Sigmoid colon (tissue), 7 donors: ENCODE data around the gene PCDHA1. TPM values are rescaled to one million over a fixed set of nuclear protein-coding genes. Genes with fewer than 3 reads are reported as not detected.
A peak's percentile ranks its signal among the peaks of the same experiment; 100 is the strongest.
"Not testable (repeated sequence)": the region's sequence is repeated elsewhere in the genome, so short reads cannot be mapped to it uniquely, and the experiment has no call there.

Experiments
- DNase-seq: peaks from one replicate; pipeline ENCODE4 v3.0.0-alpha.2; 2019
- H3K27ac ChIP-seq, 4 donors: fragments of 200-600 bp; sonication (generic); one replicate each; pipeline ENCODE4 v1.5.1; 2016 to 2019; ENCODE audit warnings: mild to moderate bottlenecking in 1 of 4
- H3K27me3 ChIP-seq, 3 donors: fragments of 200-600 bp; sonication (generic); one replicate each; pipeline ENCODE4 v1.5.1; 2019; ENCODE audit warnings: mild to moderate bottlenecking in 1 of 3
- H3K36me3 ChIP-seq, 4 donors: fragments of 200-600 bp; sonication (generic); one replicate each; pipeline ENCODE4 v1.5.1; 2016 to 2019
- H3K4me1 ChIP-seq, 4 donors: fragments of 200-600 bp; sonication (generic); one replicate each; pipeline ENCODE4 v1.5.1; 2017 to 2019
- H3K4me3 ChIP-seq, 4 donors: fragments of 200-600 bp; sonication (generic); one replicate each; pipeline ENCODE4 v1.5.1; 2017 to 2019; ENCODE audit warnings: mild to moderate bottlenecking in 2 of 4, moderate library complexity in 1 of 4
- H3K9me3 ChIP-seq, 4 donors: fragments of 200-600 bp in 3 of 4; sonication (generic) in 3 of 4; one replicate each; pipeline versions ENCODE4 v1.5.1 to v1.6.1; 2013 to 2019
- EP300 ChIP-seq, 4 donors: sonication (generic); formaldehyde crosslinking; IDR thresholded peaks; one replicate each; pipeline ENCODE4 v1.6.1; 2017; ENCODE audit warnings: antibody characterized with exemption in 4 of 4
- POLR2A ChIP-seq, 2 donors: fragments of 450-650 bp; IDR thresholded peaks; one replicate each; pipeline ENCODE4 v1.6.1; 2016; ENCODE audit warnings: antibody characterized with exemption in 2 of 2, mild to moderate bottlenecking in 2 of 2, moderate library complexity in 2 of 2
- POLR2AphosphoS5 ChIP-seq, 4 donors: sonication (generic); formaldehyde crosslinking; IDR thresholded peaks; one replicate each; pipeline ENCODE4 v1.6.1; 2017; ENCODE audit warnings: antibody characterized with exemption in 4 of 4
- WGBS, 2 donors: extraction: QIAGEN DNeasy Blood & Tissue Kit; methylation state at CpG; one replicate each; pipeline ENCODE4 v1.1.7; 2013; 5-methylcytosine and 5-hydroxymethylcytosine counted together
- intact Hi-C: fragments of 100-400 bp; cut with DNase I; formaldehyde crosslinking; loops from one replicate; pipeline ENCODE4 v1.15.1; 2023
- polyA plus RNA-seq, 3 donors: library from polyadenylated mRNA; stranded (reverse); fragments of 200-250 nt; gene quantifications; one replicate each; pipeline ENCODE4 v1.2.3, GENCODE V29; 2013
- total RNA-seq, 4 donors: library from RNA; depleted of rRNA; stranded (reverse); fragments of >200 nt; gene quantifications; one replicate each; pipeline ENCODE4 v1.1.0, GENCODE V29; 2016
- TF ChIP-seq, protein P1 (sequence below), 4 experiments: fragments of 450-650 bp in 3 of 4; fragments of 200-600 bp in 1 of 4; IDR thresholded peaks; one replicate each; pipeline ENCODE4 v1.5.1; 2016 to 2019; ENCODE audit warnings: antibody characterized with exemption in 4 of 4, mild to moderate bottlenecking in 3 of 4, moderate library complexity in 2 of 4
- donor health status: healthy with polysubstance abuse.
- donor health status: Bipolar disorder and iron deficiency.
- donor health status: healthy.

PCDHA1 gene
- total and polyA plus RNA-seq, 7 donors, result 0.10 TPM; not detected in 6

DNA sequence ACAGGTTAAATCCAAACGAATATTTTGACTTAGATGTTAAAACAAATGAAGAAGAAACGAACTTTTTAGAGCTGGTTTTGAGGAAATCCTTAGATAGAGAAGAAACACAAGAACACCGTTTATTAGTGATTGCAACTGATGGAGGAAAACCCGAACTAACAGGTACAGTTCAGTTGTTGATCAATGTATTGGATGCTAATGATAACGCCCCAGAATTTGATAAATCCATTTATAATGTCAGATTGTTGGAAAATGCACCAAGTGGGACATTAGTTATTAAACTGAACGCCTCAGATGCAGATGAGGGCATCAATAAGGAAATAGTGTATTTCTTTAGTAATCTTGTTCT lies 36.3 kb downstream of the PCDHA1 start:
- H3K27me3 ChIP-seq, result peaks cover 0 to 66% (median 2%) of the 10 kb centered on the region in 3 donors
- no peak for TF ChIP-seq POLR2AphosphoS5 (IDR thresholded peaks at IDR 0.05)
- no peak for TF ChIP-seq EP300 (IDR thresholded peaks at IDR 0.05)
- TF ChIP-seq, protein P1, sequence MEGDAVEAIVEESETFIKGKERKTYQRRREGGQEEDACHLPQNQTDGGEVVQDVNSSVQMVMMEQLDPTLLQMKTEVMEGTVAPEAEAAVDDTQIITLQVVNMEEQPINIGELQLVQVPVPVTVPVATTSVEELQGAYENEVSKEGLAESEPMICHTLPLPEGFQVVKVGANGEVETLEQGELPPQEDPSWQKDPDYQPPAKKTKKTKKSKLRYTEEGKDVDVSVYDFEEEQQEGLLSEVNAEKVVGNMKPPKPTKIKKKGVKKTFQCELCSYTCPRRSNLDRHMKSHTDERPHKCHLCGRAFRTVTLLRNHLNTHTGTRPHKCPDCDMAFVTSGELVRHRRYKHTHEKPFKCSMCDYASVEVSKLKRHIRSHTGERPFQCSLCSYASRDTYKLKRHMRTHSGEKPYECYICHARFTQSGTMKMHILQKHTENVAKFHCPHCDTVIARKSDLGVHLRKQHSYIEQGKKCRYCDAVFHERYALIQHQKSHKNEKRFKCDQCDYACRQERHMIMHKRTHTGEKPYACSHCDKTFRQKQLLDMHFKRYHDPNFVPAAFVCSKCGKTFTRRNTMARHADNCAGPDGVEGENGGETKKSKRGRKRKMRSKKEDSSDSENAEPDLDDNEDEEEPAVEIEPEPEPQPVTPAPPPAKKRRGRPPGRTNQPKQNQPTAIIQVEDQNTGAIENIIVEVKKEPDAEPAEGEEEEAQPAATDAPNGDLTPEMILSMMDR (IDR thresholded peaks at IDR 0.05), result no peak
- no peak for TF ChIP-seq POLR2A (IDR thresholded peaks at IDR 0.05)
- H3K27ac ChIP-seq, result no peak overlapping the region
- intact Hi-C loops, result no loop called here
- H3K9me3 ChIP-seq, result peaks cover 0 to 18% (median 5%) of the 10 kb centered on the region in 4 donors
- no peaks in the 10 kb centered on the region for H3K4me1 ChIP-seq
- DNase-seq, result no peak
- 30 to 35% methylated on average over 6 of the region's 6 CpGs for WGBS, 2 donors
- H3K36me3 ChIP-seq, result no peaks in the 10 kb centered on the region
- H3K4me3 ChIP-seq, result no peak overlapping the region

DNA sequence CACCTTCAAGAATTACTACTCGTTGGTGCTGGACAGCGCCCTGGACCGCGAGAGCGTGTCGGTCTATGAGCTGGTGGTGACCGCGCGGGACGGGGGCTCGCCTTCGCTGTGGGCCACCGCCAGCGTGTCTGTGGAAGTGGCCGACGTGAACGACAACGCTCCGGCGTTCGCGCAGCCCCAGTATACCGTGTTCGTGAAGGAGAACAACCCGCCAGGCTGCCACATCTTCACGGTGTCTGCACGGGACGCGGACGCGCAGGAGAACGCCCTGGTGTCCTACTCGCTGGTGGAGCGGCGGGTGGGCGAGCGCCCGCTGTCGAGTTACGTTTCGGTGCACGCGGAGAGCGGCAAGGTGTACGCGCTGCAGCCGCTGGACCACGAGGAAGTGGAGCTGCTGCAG lies 37.0 kb downstream of the PCDHA1 start:
- H3K36me3 ChIP-seq, H3K4me1 ChIP-seq, H3K4me3 ChIP-seq, H3K27ac ChIP-seq, intact Hi-C loops: not testable (repeated sequence)
- H3K27me3 ChIP-seq, result peaks cover 0 to 73% (median 2%) of the 10 kb centered on the region in 3 donors
- DNase-seq, result peak; percentile 53
- peaks cover 0 to 18% (median 6%) of the 10 kb centered on the region in 4 donors for H3K9me3 ChIP-seq
- 62 to 83% methylated on average over 48 of the region's 48 CpGs for WGBS, 2 donors

DNA sequence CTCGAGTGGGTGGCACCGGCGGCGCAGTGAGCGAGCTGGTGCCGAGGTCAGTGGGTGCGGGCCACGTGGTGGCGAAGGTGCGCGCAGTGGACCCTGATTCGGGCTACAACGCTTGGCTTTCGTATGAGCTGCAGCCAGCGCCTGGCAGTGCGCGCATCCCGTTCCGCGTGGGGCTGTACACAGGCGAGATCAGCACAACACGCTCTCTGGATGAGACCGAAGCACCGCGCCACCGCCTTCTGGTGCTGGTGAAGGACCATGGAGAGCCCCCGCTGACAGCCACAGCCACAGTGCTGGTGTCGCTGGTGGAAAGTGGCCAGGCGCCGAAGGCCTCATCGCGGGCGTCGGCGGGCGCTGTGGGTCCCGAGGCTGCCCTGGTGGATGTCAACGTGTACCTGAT lies 37.5 kb downstream of the PCDHA1 start:
- Histone ChIP-seq H3K27me3 (peaks cover 0 to 78% (median 2%) of the 10 kb centered on the region in 3 donors), H3K27ac (no peak overlapping the region), H3K9me3 (peaks cover 0 to 21% (median 8%) of the 10 kb centered on the region in 4 donors), H3K4me1 (no peaks in the 10 kb centered on the region), H3K4me3 (no peak overlapping the region), H3K36me3 (no peaks in the 10 kb centered on the region)
- DNase-seq, result peak; percentile 48
- 63 to 85% methylated on average over 38 of the region's 38 CpGs for WGBS, 2 donors
- TF ChIP-seq POLR2A (IDR thresholded peaks at IDR 0.05), result no peak
- TF ChIP-seq POLR2AphosphoS5 (IDR thresholded peaks at IDR 0.05), result no peak
- TF ChIP-seq, protein P1 (IDR thresholded peaks at IDR 0.05), result no peak
- TF ChIP-seq EP300 (IDR thresholded peaks at IDR 0.05), result no peak
- intact Hi-C loops, result no loop called here

DNA sequence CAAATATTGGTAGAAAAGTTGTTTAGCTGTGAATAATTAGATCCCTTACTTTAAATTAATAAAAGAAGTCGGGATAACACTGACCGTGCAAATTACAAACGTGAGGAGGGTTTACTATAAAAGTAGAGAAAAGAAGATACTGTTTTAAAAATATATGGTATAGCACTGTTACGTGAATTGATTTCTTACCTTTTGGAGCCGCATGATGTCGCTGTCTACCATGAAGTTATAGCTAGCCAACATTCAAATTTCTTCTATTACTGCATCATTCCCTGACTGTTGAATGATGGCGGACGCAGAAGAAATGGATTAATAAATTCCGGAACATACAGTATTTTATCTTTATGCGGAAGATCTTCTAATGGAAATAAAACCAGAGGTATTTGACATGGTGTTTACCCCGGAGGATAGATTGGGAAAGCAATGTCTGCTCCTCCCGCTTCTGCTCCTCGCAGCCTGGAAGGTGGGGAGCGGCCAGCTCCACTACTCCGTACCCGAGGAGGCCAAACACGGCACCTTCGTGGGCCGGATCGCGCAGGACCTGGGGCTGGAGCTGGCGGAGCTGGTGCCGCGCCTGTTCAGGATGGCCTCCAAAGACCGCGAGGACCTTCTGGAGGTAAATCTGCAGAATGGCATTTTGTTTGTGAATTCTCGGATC lies 41.9 kb downstream of the PCDHA1 start, which contains the start of gene PCDHA6:
Gene PCDHA6, plus strand, starts transcription at position 257 of the 658 bp plus-strand sequence. Its CDS starts 132 bp downstream, at position 389.
- WGBS, 2 donors, result 22 to 49% methylated on average over 27 of the region's 27 CpGs
- DNase-seq, result no peak
- TF ChIP-seq POLR2AphosphoS5 (IDR thresholded peaks at IDR 0.05) (no peak), EP300 (IDR thresholded peaks at IDR 0.05) (no peak), POLR2A (IDR thresholded peaks at IDR 0.05) (no peak)
- TF ChIP-seq, protein P1 (IDR thresholded peaks at IDR 0.05), result no peak
- intact Hi-C loops, result no loop called here
- Histone ChIP-seq H3K4me1 (no peaks in the 10 kb centered on the region), H3K4me3 (peak within 1 kb of the TSS in 1 of 4 donors; percentile 9), H3K27me3 (peaks cover 0 to 66% (median under 1%) of the 10 kb centered on the region in 3 donors), H3K36me3 (no peaks in the 10 kb centered on the region), H3K27ac (no peak within 1 kb of the TSS), H3K9me3 (peaks cover 0 to 25% (median 13%) of the 10 kb centered on the region in 4 donors)

DNA sequence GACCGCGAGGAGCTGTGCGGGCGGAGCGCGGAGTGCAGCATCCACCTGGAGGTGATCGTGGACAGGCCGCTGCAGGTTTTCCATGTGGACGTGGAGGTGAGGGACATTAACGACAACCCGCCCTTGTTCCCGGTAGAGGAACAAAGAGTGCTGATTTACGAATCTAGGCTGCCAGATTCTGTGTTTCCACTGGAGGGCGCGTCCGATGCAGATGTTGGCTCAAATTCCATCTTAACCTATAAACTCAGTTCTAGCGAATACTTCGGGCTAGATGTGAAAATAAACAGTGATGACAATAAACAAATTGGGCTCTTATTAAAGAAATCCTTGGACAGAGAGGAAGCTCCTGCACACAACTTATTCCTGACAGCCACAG lies 42.4 kb downstream of the PCDHA1 start:
- H3K4me3 ChIP-seq, result peak overlapping the region in 1 of 4 donors; percentile 9
- H3K4me1 ChIP-seq, result no peaks in the 10 kb centered on the region
- 28 to 60% methylated on average over 18 of the region's 18 CpGs for WGBS, 2 donors
- H3K27me3 ChIP-seq, result peaks cover 0 to 66% (median 0%) of the 10 kb centered on the region in 3 donors
- DNase-seq, result no peak
- H3K36me3 ChIP-seq, result no peaks in the 10 kb centered on the region
- intact Hi-C loops, result no loop called here
- H3K9me3 ChIP-seq, result peaks cover 0 to 22% (median 10%) of the 10 kb centered on the region in 4 donors
- TF ChIP-seq, protein P1 (IDR thresholded peaks at IDR 0.05), result no peak
- TF ChIP-seq POLR2A (IDR thresholded peaks at IDR 0.05) (no peak), POLR2AphosphoS5 (IDR thresholded peaks at IDR 0.05) (no peak), EP300 (IDR thresholded peaks at IDR 0.05) (no peak)
- no peak overlapping the region for H3K27ac ChIP-seq

DNA sequence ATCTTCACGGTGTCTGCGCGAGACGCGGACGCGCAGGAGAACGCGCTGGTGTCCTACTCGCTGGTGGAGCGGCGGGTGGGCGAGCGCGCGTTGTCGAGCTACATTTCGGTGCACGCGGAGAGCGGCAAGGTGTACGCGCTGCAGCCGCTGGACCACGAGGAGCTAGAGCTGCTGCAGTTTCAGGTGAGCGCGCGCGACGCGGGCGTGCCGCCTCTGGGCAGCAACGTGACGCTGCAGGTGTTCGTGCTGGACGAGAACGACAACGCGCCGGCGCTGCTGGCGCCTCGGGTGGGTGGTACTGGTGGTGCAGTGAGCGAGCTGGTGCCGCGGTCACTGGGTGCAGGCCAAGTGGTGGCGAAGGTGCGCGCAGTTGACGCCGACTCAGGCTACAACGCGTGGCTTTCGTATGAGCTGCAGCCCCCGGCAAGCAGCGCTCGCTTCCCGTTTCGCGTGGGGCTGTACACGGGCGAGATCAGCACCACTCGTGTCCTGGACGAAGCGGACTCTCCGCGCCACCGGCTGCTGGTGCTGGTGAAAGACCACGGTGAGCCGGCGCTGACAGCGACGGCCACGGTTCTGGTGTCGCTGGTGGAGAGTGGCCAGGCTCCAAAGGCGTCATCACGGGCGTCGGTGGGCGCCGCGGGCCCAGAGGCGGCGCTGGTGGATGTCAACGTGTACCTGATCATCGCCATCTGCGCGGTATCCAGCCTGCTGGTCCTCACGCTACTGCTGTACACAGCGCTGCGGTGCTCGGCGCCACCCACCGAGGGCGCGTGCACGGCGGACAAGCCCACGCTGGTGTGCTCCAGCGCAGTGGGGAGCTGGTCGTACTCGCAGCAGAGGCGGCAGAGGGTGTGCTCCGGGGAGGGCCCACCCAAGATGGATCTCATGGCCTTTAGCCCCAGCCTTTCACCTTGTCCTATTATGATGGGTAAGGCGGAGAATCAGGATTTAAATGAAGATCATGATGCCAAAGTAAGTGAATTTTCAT lies 43.9 kb downstream of the PCDHA1 start:
- DNase-seq, intact Hi-C loops, H3K36me3 ChIP-seq, H3K4me1 ChIP-seq, H3K4me3 ChIP-seq, H3K27ac ChIP-seq: not testable (repeated sequence)
- peaks cover 0 to 64% (median 0%) of the 10 kb centered on the region in 3 donors for H3K27me3 ChIP-seq
- H3K9me3 ChIP-seq, result peaks cover 0 to 24% (median 14%) of the 10 kb centered on the region in 4 donors
- 54 to 81% methylated on average over 106 of the region's 106 CpGs for WGBS, 2 donors
